Ishikawa (cell line): ENCODE results near the gene SETD1B.
A peak's percentile ranks its signal among the peaks of the same experiment; 100 is the strongest.

Source experiments
- CEBPB ChIP-seq: IDR thresholded peaks from 2 replicates; pipeline ENCODE4 v1.6.1; 2012
- CREB1 ChIP-seq: IDR thresholded peaks from 2 replicates; pipeline ENCODE4 v1.6.1; 2012; ENCODE audit warnings: low read depth
- EGR1 ChIP-seq: IDR thresholded peaks from 2 replicates; pipeline ENCODE4 v1.6.1; 2012
- EP300 ChIP-seq: IDR thresholded peaks from 2 replicates; pipeline ENCODE4 v1.6.1; 2012; ENCODE audit warnings: borderline replicate concordance
- FOXM1 ChIP-seq: IDR thresholded peaks from 2 replicates; pipeline ENCODE4 v1.6.1; 2012; ENCODE audit warnings: low read depth, borderline replicate concordance
- MAX ChIP-seq: IDR thresholded peaks from 2 replicates; pipeline ENCODE4 v1.6.1; 2012
- NFIC ChIP-seq: IDR thresholded peaks from 2 replicates; pipeline ENCODE4 v1.6.1; 2012
- RAD21 ChIP-seq: IDR thresholded peaks from 2 replicates; pipeline ENCODE4 v1.6.1; 2012; ENCODE audit warnings: low read depth
- REST ChIP-seq: IDR thresholded peaks from 2 replicates; pipeline ENCODE4 v1.6.1; 2012; ENCODE audit warnings: low read depth, mild to moderate bottlenecking
- TAF1 ChIP-seq: IDR thresholded peaks from 2 replicates; pipeline ENCODE4 v1.6.1; 2012; ENCODE audit warnings: low read depth, mild to moderate bottlenecking
- TCF12 ChIP-seq: IDR thresholded peaks from 2 replicates; pipeline ENCODE4 v1.6.1; 2012; ENCODE audit warnings: low read depth
- TEAD4 ChIP-seq: IDR thresholded peaks from 2 replicates; pipeline ENCODE4 v1.6.1; 2012
- USF1 ChIP-seq: IDR thresholded peaks from 2 replicates; pipeline ENCODE4 v1.6.1; 2012
- YY1 ChIP-seq: IDR thresholded peaks from 2 replicates; pipeline ENCODE4 v1.6.1; 2012; ENCODE audit warnings: low read depth
- ZBTB7A ChIP-seq: IDR thresholded peaks from 2 replicates; pipeline ENCODE4 v1.6.1; 2012; ENCODE audit warnings: low read depth

Gene SETD1B

GRCh38 chr12:121797937-121798786 is 5.6 kb upstream of the SETD1B start:
- TF ChIP-seq TEAD4 = no peak
- TF ChIP-seq REST = no peak
- TF ChIP-seq YY1 = no peak
- no peak for TF ChIP-seq USF1
- no peak for TF ChIP-seq TCF12
- no peak for TF ChIP-seq RAD21
- TF ChIP-seq ZBTB7A = no peak
- no peak; the same call in 1 of the 2 replicates for TF ChIP-seq NFIC
- TF ChIP-seq EP300 = no peak
- no peak for TF ChIP-seq EGR1
- no peak for TF ChIP-seq CREB1
- no peak for TF ChIP-seq CEBPB
- TF ChIP-seq MAX = no peak
- TF ChIP-seq TAF1 = no peak
- no peak for TF ChIP-seq FOXM1

- TF ChIP-seq TAF1 (no peak), RAD21 (no peak), CREB1 (no peak), FOXM1 (no peak), EP300 (no peak), TEAD4 (no peak), MAX (no peak), USF1 (no peak), CEBPB (no peak), ZBTB7A (no peak; the same call in 1 of the 2 replicates), YY1 (no peak), TCF12 (no peak), NFIC (no peak), EGR1 (no peak), REST (no peak)
Measured at GRCh38 chr12:121798787-121799155, 5.0 kb upstream of the SETD1B start.

- TF ChIP-seq NFIC = peak; percentile 56; the same call in 1 of the 2 replicates
- TF ChIP-seq TEAD4 = peak; percentile 45; the same call in 1 of the 2 replicates
- TF ChIP-seq TAF1 = peak; percentile 4; the same call in 1 of the 2 replicates
- TF ChIP-seq FOXM1 = no peak
- TF ChIP-seq EGR1 = no peak
- TF ChIP-seq CEBPB = peak; percentile 55
- TF ChIP-seq RAD21 = no peak
Measured at GRCh38 chr12:121799156-121799841, 4.5 kb upstream of the SETD1B start.

- peak; percentile 55; the same call in 1 of the 2 replicates for TF ChIP-seq TCF12
- TF ChIP-seq REST = no peak
- peak; percentile 44; the same call in 1 of the 2 replicates for TF ChIP-seq EGR1
- no peak for TF ChIP-seq USF1
- no peak for TF ChIP-seq YY1
- 0 out of 2 replicates have a peak, but pooled peaks have one; percentile 17 for TF ChIP-seq FOXM1
- TF ChIP-seq CREB1 = no peak
- 0 out of 2 replicates have a peak, but pooled peaks have one; percentile 78 for TF ChIP-seq ZBTB7A
- no peak for TF ChIP-seq NFIC
- no peak for TF ChIP-seq RAD21
- TF ChIP-seq TEAD4 = 0 out of 2 replicates have a peak, but pooled peaks have one; percentile 3
- TF ChIP-seq MAX = no peak
- no peak for TF ChIP-seq CEBPB
- peak; percentile 9; the same call in 1 of the 2 replicates for TF ChIP-seq TAF1
- 0 out of 2 replicates have a peak, but pooled peaks have one; percentile 20 for TF ChIP-seq EP300
Measured at GRCh38 chr12:121799842-121800693, 3.7 kb upstream of the SETD1B start.
